Measurements from ENCODE around the gene VANGL2.
"Not testable (repeated sequence)": the region's sequence is repeated elsewhere in the genome, so short reads cannot be mapped to it uniquely, and the experiment has no call there.

The VANGL2 gene

GRCh38 chr1:160370561-160371345 is 29.6 kb upstream of the VANGL2 start:
- DNase-seq: no peak

DNA sequence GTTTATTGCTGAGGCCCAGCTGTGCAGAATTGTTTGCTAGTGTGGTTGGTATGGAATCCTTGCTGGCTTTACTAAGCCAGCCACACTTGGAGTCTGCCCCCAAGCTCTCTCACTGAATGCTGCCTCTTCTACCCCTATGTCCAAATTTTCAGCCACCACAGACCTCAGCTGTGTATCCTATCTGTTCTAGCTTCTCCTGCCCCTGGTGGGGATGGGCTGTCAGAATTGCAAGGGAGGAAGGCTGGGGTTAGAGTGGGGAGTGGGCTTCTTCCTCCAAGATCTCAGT is 29.1 kb upstream of the VANGL2 start:
- DNase-seq: no peak

GRCh38 chr1:160371756-160372155 is 28.6 kb upstream of the VANGL2 start:
- no peak for DNase-seq

DNA sequence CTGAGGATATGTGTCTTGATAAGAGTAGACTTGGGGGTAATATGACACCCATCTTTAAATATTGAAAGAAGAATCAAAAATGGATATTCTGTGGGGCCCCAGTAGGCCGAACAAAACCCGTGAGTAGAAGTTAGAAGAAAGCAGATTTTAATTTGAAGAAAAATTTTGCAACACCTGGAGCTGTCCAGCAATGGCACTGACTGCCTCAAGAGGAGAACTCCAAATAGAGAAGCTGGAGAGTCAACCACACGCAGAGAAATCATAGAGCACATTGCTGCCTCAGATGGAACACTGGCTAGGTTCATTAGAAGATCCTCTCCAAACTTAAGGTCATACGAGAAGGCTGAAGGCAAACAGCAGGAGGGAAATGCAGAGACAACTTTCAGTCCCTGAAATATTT is 26.7 kb upstream of the VANGL2 start:
- DNase-seq: no peak

DNA sequence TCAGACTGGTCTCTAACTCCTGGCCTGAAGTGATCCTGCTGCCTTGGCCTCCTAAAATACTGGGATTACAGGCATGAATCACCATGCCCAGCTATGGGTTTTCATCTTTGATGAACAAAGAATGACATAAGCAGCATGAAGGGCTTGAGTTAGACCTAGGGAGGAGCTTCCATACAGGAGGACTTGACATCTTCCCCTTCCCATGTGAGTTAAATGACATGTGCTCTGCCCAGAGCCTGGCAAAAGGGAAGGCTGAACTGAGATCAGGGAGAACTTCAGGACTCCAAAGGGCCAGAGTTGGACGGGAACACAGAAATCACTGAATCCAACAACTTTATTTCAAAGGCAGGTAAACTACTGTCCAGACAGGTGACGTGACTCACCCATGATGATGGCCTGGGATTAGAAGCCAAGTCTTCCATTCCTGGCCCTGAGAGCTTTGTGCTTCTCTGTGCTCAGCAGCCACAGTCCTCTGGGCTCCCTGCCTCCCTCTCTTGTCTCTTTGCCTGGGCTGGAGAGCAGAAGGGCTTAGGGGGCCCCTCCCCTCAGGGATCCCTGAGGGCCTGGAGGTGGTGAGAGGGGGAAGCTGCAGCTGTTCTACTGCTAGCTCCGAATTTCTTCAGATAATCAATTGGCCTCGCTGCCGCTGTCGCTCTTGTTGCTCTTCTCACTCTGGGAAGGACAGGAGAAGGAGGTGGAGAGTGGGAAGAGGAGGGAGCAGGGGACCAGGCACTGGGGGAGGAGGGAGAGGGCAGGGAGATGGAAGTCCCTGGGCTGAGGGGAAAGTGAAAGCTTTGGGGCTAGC is 25.9 kb upstream of the VANGL2 start:
- DNase-seq: no peak

GRCh38 chr1:160375788-160376524 is 24.4 kb upstream of the VANGL2 start:
- no peak for DNase-seq

DNA sequence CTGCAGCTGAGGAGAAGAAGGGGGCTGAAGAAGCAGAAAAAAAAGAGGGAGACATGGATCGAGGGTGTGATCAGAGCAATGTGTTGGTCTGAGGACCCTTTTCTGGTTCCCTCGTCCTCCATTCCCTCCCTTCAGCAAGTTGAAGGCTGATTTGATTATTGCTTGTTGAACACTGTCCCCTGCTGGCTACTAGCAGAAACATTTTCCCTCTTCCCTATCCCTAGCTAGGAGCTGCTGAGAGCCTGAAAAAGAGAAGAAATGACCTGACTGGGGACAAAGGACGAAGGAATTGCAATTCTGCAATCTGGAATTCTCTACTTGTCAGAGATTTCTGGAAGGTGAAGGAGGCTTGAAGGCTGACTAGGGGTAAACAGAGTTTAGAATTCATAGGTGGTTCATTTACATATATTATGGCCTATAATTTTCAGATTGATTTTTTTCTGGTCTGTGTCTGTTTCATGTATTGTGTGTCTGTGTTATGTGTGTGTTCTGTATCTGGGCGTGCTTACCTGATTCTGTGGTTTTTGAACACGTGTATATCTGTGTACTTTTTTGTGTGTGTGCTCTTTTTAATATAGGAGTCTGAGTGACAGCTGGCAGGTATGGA is 23.7 kb upstream of the VANGL2 start:
- peak; percentile 32 for DNase-seq

- no peak for DNase-seq
Observed at GRCh38 chr1:160377585-160378206, 22.7 kb upstream of the VANGL2 start.

DNA sequence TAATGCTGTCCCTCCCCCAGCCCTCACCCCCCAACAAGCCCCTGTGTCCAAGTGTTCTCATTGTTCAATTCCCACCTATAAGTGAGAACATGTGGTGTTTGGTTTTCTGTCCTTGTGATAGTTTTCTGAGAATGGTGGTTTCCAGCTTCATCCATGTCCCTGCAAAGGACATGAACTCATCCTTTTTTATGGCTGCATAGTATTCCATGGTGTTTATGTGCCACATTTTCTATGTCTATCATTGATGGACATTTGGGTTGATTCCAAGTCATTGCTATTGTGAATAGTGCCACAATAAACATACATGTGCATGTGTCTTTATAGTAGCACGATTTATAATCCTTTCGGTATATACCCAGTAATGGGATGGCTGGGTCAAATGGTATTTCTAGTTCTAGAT is 15.6 kb upstream of the VANGL2 start:
- not testable (repeated sequence) for DNase-seq

- not testable (repeated sequence) for DNase-seq
Observed at GRCh38 chr1:160388406-160388805, 12.0 kb upstream of the VANGL2 start.

- DNase-seq: no peak
Observed at GRCh38 chr1:160394673-160395072, 5.7 kb upstream of the VANGL2 start.

- DNase-seq: no peak
Observed at GRCh38 chr1:160397651-160398050, 2.7 kb upstream of the VANGL2 start.

GRCh38 chr1:160398823-160399222 is 1.5 kb upstream of the VANGL2 start:
- no peak for DNase-seq

GRCh38 chr1:160399544-160400222 is 681 bp upstream of the VANGL2 start:
- no peak for DNase-seq

DNA sequence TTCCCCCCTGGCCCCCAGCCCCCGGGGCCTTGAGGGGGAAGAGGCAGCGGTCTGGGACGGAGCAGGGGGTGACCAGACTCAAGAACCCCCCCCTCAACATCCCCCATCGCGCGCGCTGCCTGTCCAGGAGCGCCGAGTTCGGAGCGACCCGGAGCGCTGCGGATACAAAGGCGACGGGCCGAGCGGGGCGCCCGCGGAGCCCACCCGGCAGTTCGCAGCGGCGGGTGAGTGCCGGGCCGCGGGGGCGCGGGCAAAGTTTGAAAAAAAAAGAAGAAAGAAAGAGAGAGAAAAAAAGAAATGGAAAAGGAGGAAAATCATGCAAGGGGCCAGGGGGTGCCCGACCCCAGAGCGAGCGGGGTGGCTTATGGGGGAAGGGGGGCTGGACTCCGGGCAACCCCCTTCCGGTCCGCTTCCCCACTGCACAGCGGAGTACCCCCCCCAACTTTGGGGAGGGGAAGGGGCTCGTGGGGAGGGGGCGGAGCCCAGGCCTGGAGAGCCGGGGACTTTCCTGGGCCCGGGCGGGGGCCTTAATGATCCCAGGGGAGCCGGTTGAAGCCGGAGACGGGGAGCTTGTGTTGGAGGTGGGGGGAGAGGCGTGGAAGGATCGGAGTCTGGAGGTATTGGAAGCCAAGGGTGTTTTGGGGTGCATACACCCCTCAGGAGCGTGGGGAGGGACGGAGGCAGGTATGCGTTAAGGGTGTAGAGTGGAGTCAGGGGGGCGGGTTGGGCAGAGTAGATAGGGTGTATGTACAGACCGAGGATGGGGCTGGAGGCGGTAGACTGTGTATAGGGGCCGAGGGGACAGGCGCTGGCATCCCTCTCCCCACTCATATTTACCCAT is 502 bp downstream of the VANGL2 start:
- peak; percentile 19 for DNase-seq

DNA sequence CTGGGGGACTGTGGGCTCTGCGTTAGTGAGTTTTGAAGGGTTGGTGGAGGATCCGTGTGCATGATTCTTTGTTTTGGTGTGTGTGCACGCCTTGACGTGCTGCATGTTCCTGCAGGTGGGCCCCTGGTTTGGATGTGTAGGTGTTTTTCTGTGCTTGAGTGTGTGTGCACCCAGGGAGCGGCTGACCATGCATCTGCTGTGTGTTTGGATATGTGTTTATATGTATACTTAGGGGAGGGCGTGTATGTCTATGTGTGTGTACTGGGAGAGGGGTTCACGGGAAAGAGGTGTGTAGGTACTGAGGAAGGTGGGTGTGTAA is 1.1 kb downstream of the VANGL2 start:
- no peak for DNase-seq

- DNase-seq: no peak
Observed at GRCh38 chr1:160402001-160402795, 1.8 kb downstream of the VANGL2 start.

GRCh38 chr1:160403244-160403643 is 2.9 kb downstream of the VANGL2 start:
- DNase-seq: no peak

- DNase-seq: no peak
Observed at GRCh38 chr1:160404094-160404493, 3.7 kb downstream of the VANGL2 start.

DNA sequence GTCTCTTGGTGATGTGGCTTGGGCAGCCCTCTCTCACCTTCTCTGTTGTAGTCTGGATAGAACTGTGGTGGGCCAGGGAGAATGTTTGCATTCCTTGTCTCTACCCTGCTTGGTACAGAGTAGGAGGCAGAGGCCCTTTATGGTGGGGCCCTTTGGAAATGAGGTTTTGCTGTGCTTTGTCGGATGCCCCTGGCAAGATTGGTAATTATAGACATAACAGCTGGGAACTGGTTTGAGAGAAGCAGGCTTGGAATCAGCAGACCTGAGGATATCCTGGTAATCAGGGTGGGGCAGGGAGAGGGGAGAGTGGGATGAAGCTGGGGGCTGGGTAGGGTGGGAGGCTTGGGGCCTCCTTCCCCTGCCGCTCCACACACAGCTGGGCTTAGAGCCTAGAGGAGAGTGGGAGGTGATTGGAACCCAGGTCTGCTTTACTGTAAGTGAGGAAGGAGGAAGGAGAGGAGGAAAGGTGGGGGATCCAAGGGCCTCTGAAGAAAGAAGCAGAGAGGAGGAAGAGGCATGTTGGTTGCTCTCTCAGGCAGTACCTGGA is 5.0 kb downstream of the VANGL2 start:
- no peak for DNase-seq

Measured in CD4-positive, alpha-beta T cell treated with Interleukin-6 for 4 hours (primary cell).